ENCODE results near the gene GNAL. TPM values are rescaled to one million over a fixed set of nuclear protein-coding genes. Genes with fewer than 3 reads are reported as not detected.

The GNAL gene
- total RNA-seq, 1 donor from 2014 or later, result 5.0 TPM

DNA sequence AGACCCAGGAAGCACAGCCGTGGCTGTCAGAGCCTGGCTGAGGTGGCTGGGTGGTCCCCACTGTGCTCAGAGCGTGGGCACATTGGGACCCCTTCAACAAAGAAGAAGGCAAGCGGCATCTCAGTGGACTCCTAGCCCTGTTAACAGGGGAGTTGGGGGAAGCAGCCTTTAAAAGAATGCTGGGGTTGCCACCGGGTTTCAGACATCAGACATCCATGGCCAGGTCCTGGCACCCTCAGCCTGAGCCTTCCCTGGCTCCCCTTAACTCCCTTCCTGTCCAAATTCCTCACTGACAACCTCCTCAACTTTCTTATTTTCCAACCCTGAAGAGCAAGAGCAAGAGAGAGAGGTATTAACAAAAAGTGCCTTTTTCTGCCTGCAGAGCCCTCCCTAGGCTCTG is 24.8 kb upstream of the GNAL start:
- H3K4me3 ChIP-seq (ENCODE audit: low read depth, low read length), result no peak overlapping the region
- no peak for DNase-seq (ENCODE audit: low read depth)
- TF ChIP-seq, protein P1, sequence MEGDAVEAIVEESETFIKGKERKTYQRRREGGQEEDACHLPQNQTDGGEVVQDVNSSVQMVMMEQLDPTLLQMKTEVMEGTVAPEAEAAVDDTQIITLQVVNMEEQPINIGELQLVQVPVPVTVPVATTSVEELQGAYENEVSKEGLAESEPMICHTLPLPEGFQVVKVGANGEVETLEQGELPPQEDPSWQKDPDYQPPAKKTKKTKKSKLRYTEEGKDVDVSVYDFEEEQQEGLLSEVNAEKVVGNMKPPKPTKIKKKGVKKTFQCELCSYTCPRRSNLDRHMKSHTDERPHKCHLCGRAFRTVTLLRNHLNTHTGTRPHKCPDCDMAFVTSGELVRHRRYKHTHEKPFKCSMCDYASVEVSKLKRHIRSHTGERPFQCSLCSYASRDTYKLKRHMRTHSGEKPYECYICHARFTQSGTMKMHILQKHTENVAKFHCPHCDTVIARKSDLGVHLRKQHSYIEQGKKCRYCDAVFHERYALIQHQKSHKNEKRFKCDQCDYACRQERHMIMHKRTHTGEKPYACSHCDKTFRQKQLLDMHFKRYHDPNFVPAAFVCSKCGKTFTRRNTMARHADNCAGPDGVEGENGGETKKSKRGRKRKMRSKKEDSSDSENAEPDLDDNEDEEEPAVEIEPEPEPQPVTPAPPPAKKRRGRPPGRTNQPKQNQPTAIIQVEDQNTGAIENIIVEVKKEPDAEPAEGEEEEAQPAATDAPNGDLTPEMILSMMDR (conservative IDR thresholded peaks at IDR 0.05; ENCODE audit: low read depth, low read length), result no peak

DNA sequence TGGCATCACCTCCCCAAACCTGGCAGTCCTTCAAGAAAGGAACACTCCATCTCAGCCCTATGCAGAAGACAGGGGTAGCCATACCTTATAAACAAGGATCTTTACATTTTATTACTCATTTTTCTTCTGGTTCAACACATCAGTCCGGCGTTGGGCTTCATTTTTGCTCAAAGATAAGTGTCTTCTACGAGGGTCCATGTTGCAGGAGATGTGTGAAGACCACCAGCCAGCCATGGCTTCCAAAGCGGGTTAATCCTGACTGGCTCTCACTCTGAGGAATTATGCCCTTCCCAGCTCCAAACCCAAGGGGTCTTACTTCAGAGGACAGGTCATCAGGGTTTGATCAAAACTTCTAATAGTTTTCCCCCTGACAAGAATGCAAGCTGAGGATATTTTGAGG is 23.9 kb upstream of the GNAL start:
- TF ChIP-seq, protein P1 (conservative IDR thresholded peaks at IDR 0.05; ENCODE audit: low read depth, low read length), result no peak
- no peak for DNase-seq (ENCODE audit: low read depth)
- no peak overlapping the region for H3K4me3 ChIP-seq (ENCODE audit: low read depth, low read length)

DNA sequence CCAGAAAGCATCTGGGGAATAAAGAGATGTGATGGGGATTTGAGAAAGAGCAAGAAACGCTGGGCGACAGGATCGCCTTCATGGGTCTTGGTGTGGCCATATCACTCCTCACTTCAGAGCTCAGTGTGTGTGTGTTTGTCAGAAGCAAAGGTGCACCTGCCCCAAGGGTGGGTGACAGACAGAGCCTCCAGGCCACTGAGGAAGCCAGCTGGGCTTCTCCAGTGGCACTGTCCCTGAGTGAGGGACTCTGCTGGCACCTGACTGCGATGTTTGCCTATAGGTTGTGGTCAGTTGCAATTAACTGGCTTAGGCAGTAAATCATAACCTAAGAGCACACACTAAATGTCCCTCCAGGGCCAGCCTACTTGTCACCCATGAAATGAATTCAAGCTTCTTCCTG is 23.5 kb upstream of the GNAL start:
- TF ChIP-seq, protein P1 (conservative IDR thresholded peaks at IDR 0.05; ENCODE audit: low read depth, low read length), result no peak
- no peak for DNase-seq (ENCODE audit: low read depth)
- no peak overlapping the region for H3K4me3 ChIP-seq (ENCODE audit: low read depth, low read length)

DNA sequence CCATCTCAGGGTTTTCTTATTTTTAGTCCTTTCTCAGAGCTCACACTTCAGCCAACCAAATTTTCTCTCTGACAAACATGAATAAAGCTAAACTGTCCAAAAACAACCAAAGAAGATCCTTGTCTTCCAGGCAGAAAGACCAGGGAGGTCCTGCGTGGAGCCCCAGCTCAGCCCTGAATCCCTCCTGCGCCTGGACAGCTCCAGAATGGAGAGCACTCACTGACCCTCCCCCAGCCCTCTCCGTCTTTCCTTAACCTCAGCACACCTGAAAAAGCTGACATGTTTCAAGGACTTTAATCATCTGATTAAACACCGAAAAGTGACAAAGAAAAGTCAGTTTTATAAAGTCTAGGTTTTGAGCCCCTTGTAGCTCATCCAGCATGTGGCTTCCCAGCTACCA is 22.9 kb upstream of the GNAL start:
- H3K4me3 ChIP-seq (ENCODE audit: low read depth, low read length), result no peak overlapping the region
- TF ChIP-seq, protein P1 (conservative IDR thresholded peaks at IDR 0.05; ENCODE audit: low read depth, low read length), result no peak
- no peak for DNase-seq (ENCODE audit: low read depth)

DNA sequence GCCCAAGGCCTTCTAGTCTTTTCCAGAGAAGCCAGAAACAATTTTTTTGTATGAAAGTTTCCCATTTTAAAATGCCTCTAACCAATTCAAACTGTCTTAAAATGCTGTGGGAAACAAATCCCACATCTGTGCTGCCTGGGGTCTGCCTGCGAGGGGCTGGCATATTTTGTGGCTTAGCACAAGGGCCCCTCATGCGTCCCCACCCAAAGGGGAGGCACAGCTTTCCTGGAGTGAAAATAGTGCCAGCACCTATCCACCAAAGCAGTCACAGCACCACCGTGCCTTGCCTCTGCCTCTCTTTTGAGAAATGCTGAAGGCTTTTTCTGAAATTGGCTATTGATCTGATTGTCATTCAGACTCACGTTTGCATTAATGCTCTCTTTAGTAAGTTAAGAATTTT is 22.2 kb upstream of the GNAL start:
- no peak for DNase-seq (ENCODE audit: low read depth)
- no peak overlapping the region for H3K4me3 ChIP-seq (ENCODE audit: low read depth, low read length)
- TF ChIP-seq, protein P1 (conservative IDR thresholded peaks at IDR 0.05; ENCODE audit: low read depth, low read length), result no peak

DNA sequence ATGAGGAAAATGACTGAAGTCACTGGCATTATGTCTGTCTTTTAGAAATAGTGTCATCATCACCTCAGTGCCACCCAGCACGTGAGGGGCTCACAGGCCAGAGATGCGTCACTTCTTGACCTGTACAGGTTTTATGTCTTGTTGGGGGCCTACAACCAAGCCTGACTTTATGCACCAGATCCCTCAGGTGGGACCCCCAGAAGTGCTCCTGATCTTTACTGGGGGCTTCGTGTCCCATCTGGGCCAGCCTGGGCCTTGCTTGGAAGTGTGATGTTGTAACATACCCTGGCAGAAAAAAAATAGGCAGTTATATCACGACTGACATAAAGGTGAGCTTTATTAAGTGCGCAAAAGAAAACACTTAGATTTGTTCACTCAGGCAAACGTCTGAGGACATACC is 21.5 kb upstream of the GNAL start:
- TF ChIP-seq, protein P1 (conservative IDR thresholded peaks at IDR 0.05; ENCODE audit: low read depth, low read length), result no peak
- DNase-seq (ENCODE audit: low read depth), result no peak
- no peak overlapping the region for H3K4me3 ChIP-seq (ENCODE audit: low read depth, low read length)

DNA sequence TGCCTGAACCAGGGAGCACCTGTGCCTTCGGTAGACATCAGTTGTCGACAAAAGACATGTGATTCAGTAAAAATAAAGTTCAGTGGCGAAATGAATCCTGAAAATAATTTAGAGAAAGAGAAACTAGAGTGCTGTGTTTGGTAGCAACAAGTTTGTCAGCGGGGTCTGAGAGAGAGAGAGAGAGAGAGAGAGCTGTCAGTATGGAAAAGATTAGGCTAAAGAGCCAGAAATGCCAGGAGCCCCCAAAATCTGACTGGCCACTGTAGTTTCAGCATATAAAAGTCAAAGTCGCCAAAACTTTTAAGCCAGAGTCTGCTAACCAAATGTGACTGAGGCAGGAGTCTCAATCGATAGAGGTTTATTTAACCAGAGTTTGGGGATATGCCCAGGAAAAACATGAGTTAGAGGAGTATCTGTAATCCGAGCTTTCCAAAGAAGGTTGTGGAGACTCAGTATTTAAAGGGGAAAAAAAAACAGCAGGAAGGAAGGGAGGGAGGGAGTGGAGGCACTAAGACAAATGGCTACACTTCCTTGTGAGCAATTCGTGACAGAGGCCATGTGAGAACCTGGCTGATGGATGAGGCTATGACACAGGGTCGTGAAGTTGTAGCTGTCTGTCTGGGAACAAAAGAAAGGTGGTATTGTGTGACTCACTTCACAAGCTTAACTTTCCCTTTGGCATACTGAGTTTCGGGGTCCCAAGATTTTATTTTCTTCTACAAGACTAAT is 20.5 kb upstream of the GNAL start:
- TF ChIP-seq, protein P1 (conservative IDR thresholded peaks at IDR 0.05; ENCODE audit: low read depth, low read length), result no peak
- H3K4me3 ChIP-seq (ENCODE audit: low read depth, low read length), result no peak overlapping the region
- no peak for DNase-seq (ENCODE audit: low read depth)

Measured in epithelial cell of proximal tubule (primary cell).